Left renal cortex interstitium (tissue), 4 donors: ENCODE data around the gene GLIS2. TPM values are rescaled to one million over a fixed set of nuclear protein-coding genes. Genes with fewer than 3 reads are reported as not detected.

ENCODE experiments used
- polyA plus RNA-seq, 4 donors: library from polyadenylated mRNA; unstranded; fragments of 120-200 nt; gene quantifications; one replicate each; pipeline ENCODE4 v1.2.1, GENCODE V29; 2013; ENCODE audit not compliant: insufficient read length in 4 of 4

The GLIS2 gene
- polyA plus RNA-seq, 4 donors = 32.5 to 59.1 (median 48.3) TPM

Other genes with a start within 250 kb of the GLIS2 start
- gene ADCY9, start 199.6 kb upstream of the GLIS2 start, polyA plus RNA-seq = 10 to 100 TPM in 1 of 4 donors, 1 to 10 TPM in 3; 8.7 to 10.9 (median 9.4) TPM
- 1 to 10 TPM in 3 of 4 donors, under 1 TPM in 1; 0.88 to 1.6 (median 1.1) TPM for gene SRL, start 74.0 kb upstream of the GLIS2 start, polyA plus RNA-seq
- gene TFAP4, start 43.0 kb upstream of the GLIS2 start, polyA plus RNA-seq = 10 to 100 TPM; 18.3 to 25.8 (median 23.3) TPM
- gene PAM16, start 35.3 kb downstream of the GLIS2 start, polyA plus RNA-seq = 10 to 100 TPM; 16.7 to 34.2 (median 30.6) TPM
- gene VASN, start 55.8 kb downstream of the GLIS2 start, polyA plus RNA-seq = 10 to 100 TPM; 33.7 to 76.0 (median 60.9) TPM
- gene CORO7, start 100.5 kb downstream of the GLIS2 start, polyA plus RNA-seq = 10 to 100 TPM; 14.1 to 24.9 (median 21.6) TPM
- 10 to 100 TPM; 36.4 to 47.8 (median 40.1) TPM for gene DNAJA3, start 109.8 kb downstream of the GLIS2 start, polyA plus RNA-seq
- gene NMRAL1, start 158.6 kb downstream of the GLIS2 start, polyA plus RNA-seq = 10 to 100 TPM; 37.7 to 50.6 (median 44.1) TPM
- 10 to 100 TPM; 48.9 to 56.0 (median 53.3) TPM for gene HMOX2, start 160.3 kb downstream of the GLIS2 start, polyA plus RNA-seq
- gene CDIP1, start 222.7 kb downstream of the GLIS2 start, polyA plus RNA-seq = 10 to 100 TPM; 28.0 to 30.7 (median 30.6) TPM
- under 1 TPM; 0.23 to 0.43 (median 0.31) TPM for gene C16orf96, start 240.3 kb downstream of the GLIS2 start, polyA plus RNA-seq